ENCODE results near the gene DSPP. TPM values are rescaled to one million over a fixed set of nuclear protein-coding genes. Genes with fewer than 3 reads are reported as not detected.

Gene DSPP
- polyA plus RNA-seq, 3 donors, result 0.03 to 0.08 TPM; not detected in 1

DNA sequence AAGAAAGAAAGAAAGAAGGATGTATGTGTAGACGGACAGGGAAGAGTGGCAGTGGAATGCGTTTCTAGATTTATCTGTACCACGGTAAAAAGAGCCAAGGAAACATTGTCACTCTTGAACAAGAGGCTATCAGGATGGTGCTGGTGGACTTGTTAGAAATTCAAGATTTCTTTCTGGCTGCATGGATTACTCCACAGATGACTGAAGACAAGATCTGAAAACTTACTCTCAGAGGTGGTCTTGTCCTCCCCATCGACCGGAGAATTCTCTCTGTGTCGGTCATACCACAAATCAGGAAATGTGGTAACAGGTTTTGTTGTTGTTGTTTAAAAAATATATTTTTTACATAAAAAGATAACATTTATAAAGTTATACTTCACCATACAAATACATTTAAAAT is 11.8 kb downstream of the DSPP start:
- DNase-seq (ENCODE audit: extremely low read depth in 1 of 11, low read depth in 9 of 11, low spot score in 4 of 11), result no peak

- DNase-seq (ENCODE audit: extremely low read depth in 1 of 11, low read depth in 9 of 11, low spot score in 4 of 11), result no peak
Observed at GRCh38 chr4:87620491-87620890, 12.2 kb downstream of the DSPP start.

GRCh38 chr4:87622303-87622702 is 14.0 kb downstream of the DSPP start:
- DNase-seq (ENCODE audit: extremely low read depth in 1 of 11, low read depth in 9 of 11, low spot score in 4 of 11), result no peak

DNA sequence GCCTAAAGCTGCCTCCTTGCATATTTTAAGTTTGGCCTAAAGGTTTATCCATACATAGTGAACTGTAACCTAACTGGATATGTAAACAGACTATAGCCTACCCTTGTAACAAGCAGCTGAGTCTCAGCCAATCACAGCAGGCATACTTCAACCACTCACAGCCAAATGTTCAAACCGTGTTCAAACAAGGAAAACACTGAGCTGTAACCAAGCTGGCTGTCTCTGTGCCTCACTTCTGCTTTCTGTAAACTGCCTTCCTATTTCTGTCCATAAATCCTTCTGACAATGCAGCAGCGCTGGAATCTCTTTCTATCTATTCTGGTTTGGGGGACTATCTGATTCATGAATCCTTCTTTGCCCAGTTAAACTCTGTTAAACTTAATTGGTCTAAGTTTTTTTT is 16.4 kb downstream of the DSPP start:
- no peak for DNase-seq (ENCODE audit: extremely low read depth in 1 of 11, low read depth in 9 of 11, low spot score in 4 of 11)

GRCh38 chr4:87631668-87632067 is 23.3 kb downstream of the DSPP start:
- no peak for DNase-seq (ENCODE audit: extremely low read depth in 1 of 11, low read depth in 9 of 11, low spot score in 4 of 11)

DNA sequence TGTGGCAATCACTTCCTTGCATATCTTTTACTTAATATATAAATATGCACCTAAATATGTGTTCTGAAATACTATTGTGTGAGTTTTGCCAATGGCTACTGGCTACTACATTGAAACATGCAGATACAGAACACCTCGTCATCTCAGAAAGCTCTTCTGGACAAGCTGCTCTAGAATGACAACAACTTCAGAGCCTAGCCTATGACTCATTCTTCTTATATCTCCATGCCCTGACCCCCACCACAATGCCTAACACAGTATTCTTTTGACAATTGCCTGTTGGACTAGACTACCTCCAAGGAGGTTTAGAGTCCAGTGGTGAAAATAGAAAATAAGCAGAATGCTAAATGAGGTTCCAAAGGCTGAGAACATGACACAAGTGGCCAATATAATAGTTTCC is 24.1 kb downstream of the DSPP start:
- no peak for DNase-seq (ENCODE audit: extremely low read depth in 1 of 11, low read depth in 9 of 11, low spot score in 4 of 11)

- DNase-seq (ENCODE audit: extremely low read depth in 1 of 11, low read depth in 9 of 11, low spot score in 4 of 11), result peak in 10 of 11 donors; percentile 1 to 46 (median 6)
Observed at GRCh38 chr4:87633243-87633642, 24.9 kb downstream of the DSPP start.

- no peak for DNase-seq (ENCODE audit: extremely low read depth in 1 of 11, low read depth in 9 of 11, low spot score in 4 of 11)
Observed at GRCh38 chr4:87644286-87644685, 36.0 kb downstream of the DSPP start.

GRCh38 chr4:87649980-87650379 is 41.7 kb downstream of the DSPP start, which contains the start of gene DMP1:
TSS of gene DMP1 (plus strand) at chr4:87650280. CDS start at chr4:87656493, 6,213 bp downstream.
- no peak for DNase-seq (ENCODE audit: extremely low read depth in 1 of 11, low read depth in 9 of 11, low spot score in 4 of 11)

- DNase-seq (ENCODE audit: extremely low read depth in 1 of 11, low read depth in 9 of 11, low spot score in 4 of 11), result no peak
Observed at GRCh38 chr4:87650938-87651337, 42.6 kb downstream of the DSPP start.

GRCh38 chr4:87651941-87652340 is 43.6 kb downstream of the DSPP start:
- DNase-seq (ENCODE audit: extremely low read depth in 1 of 11, low read depth in 9 of 11, low spot score in 4 of 11), result no peak

- DNase-seq (ENCODE audit: extremely low read depth in 1 of 11, low read depth in 9 of 11, low spot score in 4 of 11), result no peak
Observed at GRCh38 chr4:87654487-87655044, 46.2 kb downstream of the DSPP start.

GRCh38 chr4:87657525-87657924 is 49.2 kb downstream of the DSPP start:
- no peak for DNase-seq (ENCODE audit: extremely low read depth in 1 of 11, low read depth in 9 of 11, low spot score in 4 of 11)

- no peak for DNase-seq (ENCODE audit: extremely low read depth in 1 of 11, low read depth in 9 of 11, low spot score in 4 of 11)
Observed at GRCh38 chr4:87659247-87659931, 51.1 kb downstream of the DSPP start.

GRCh38 chr4:87662871-87663270 is 54.5 kb downstream of the DSPP start:
- DNase-seq (ENCODE audit: extremely low read depth in 1 of 11, low read depth in 9 of 11, low spot score in 4 of 11), result no peak

Other genes starting within 250 kb of the DSPP start
- gene HSD17B11, start 217.3 kb upstream of the DSPP start, polyA plus RNA-seq (ENCODE audit: insufficient read length in 3 of 3), result 10 to 100 TPM; 48.9 to 70.0 (median 53.9) TPM
- gene NUDT9, start 186.0 kb upstream of the DSPP start, polyA plus RNA-seq (ENCODE audit: insufficient read length in 3 of 3), result 10 to 100 TPM; 66.1 to 74.1 (median 69.7) TPM
- 10 to 100 TPM in 2 of 3 donors, 1 to 10 TPM in 1; 7.5 to 15.3 (median 13.0) TPM for gene SPARCL1, start 79.2 kb upstream of the DSPP start, polyA plus RNA-seq (ENCODE audit: insufficient read length in 3 of 3)
- gene DMP1, start 41.8 kb downstream of the DSPP start, polyA plus RNA-seq (ENCODE audit: insufficient read length in 3 of 3), result under 1 TPM in 2 of 3 donors, not detected in 1; 0.04 to 0.14 TPM
- under 1 TPM in 1 of 3 donors, not detected in 2; 0.23 TPM for gene IBSP, start 191.0 kb downstream of the DSPP start, polyA plus RNA-seq (ENCODE audit: insufficient read length in 3 of 3)
- gene MEPE, start 224.4 kb downstream of the DSPP start, polyA plus RNA-seq (ENCODE audit: insufficient read length in 3 of 3), result not detected